ENCODE data around the gene KIAA0825. TPM values are rescaled to one million over a fixed set of nuclear protein-coding genes. Genes with fewer than 3 reads are reported as not detected.

The KIAA0825 gene
- total RNA-seq, 1 experiment from 2014 or later = 1.9 TPM

DNA sequence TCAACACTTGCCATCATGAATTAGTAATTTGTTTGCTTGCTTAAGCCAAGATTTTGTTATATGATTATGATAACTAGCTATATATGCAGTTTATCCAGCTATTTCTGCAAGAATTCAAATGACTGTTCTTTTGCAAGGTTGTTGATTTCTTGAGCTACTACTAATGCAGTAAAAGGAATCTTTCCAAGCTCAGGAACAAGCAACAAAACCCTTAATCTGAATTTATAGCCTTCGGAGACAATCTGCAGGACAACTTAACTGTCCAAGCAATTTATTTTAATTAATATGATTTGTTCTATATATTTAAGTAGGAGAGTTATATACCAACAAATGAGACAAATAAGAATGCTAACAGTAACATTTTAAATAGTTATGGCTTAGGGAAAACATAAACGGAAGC, 450.3 kb downstream of the KIAA0825 start:
- H3K79me2 ChIP-seq (ENCODE audit: low read depth) = no peaks in the 10 kb centered on the region
- H4K20me1 ChIP-seq (ENCODE audit: insufficient read depth) = no peaks in the 10 kb centered on the region
- intact Hi-C loops (cut with micrococcal nuclease; ENCODE audit: unreplicated experiment) = no loop called here
- no peaks in the 10 kb centered on the region for H3K27me3 ChIP-seq (ENCODE audit: insufficient read depth, low read depth)
- H3K4me3 ChIP-seq = no peak overlapping the region
- H3K4me2 ChIP-seq = no peak overlapping the region
- BruUV-seq (replicated peaks) = no TSS peak
- POLR2A ChIA-PET (ENCODE audit: unreplicated experiment) = no interaction called here
- CTCF ChIA-PET = no interaction called here
- no peaks in the 10 kb centered on the region for H3K36me3 ChIP-seq (ENCODE audit: low read depth)
- no peak overlapping the region for H3K27ac ChIP-seq
- DNase-seq = no peak
- H2AFZ ChIP-seq = no peak overlapping the region
- TF ChIP-seq, protein P1, sequence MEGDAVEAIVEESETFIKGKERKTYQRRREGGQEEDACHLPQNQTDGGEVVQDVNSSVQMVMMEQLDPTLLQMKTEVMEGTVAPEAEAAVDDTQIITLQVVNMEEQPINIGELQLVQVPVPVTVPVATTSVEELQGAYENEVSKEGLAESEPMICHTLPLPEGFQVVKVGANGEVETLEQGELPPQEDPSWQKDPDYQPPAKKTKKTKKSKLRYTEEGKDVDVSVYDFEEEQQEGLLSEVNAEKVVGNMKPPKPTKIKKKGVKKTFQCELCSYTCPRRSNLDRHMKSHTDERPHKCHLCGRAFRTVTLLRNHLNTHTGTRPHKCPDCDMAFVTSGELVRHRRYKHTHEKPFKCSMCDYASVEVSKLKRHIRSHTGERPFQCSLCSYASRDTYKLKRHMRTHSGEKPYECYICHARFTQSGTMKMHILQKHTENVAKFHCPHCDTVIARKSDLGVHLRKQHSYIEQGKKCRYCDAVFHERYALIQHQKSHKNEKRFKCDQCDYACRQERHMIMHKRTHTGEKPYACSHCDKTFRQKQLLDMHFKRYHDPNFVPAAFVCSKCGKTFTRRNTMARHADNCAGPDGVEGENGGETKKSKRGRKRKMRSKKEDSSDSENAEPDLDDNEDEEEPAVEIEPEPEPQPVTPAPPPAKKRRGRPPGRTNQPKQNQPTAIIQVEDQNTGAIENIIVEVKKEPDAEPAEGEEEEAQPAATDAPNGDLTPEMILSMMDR (conservative IDR thresholded peaks at IDR 0.05) = no peak
- no peak for TF ChIP-seq EZH2 (IDR thresholded peaks at IDR 0.05; ENCODE audit: low read depth)
- no peaks in the 10 kb centered on the region for H3F3A ChIP-seq (ENCODE audit: insufficient read depth, low read depth)
- H3K4me1 ChIP-seq (replicated peaks; ENCODE audit: insufficient read depth) = no peaks in the 10 kb centered on the region
- no peaks in the 10 kb centered on the region for H3K9me3 ChIP-seq (ENCODE audit: insufficient read depth, low read depth)
- no peaks in the 10 kb centered on the region for H3K9me2 ChIP-seq (ENCODE audit: insufficient read depth)

DNA sequence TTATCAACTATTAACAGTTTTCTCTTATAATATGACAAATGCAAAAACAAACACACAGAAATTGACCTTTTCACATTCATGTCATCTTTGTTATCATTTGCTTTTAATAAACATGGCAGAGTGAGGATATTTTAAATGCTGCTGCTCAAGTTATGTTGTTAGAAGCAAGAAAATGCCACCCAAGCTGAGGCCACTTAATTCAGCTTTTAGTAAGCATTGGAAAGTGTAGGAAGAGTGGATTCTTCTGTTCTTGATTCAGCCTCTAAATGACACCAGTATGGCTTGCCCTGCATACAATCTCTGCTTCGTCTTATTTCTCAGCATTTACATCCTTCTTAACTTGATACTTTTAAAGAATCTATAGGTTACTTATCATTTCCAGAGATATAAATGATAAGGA, 456.6 kb downstream of the KIAA0825 start:
- Histone ChIP-seq H3K36me3 (ENCODE audit: low read depth) (no peaks in the 10 kb centered on the region), H3K9me2 (ENCODE audit: insufficient read depth) (no peaks in the 10 kb centered on the region), H3K4me2 (no peak overlapping the region), H3K27me3 (ENCODE audit: insufficient read depth, low read depth) (no peaks in the 10 kb centered on the region), H3K4me1 (replicated peaks; ENCODE audit: insufficient read depth) (no peaks in the 10 kb centered on the region), H3K79me2 (ENCODE audit: low read depth) (no peaks in the 10 kb centered on the region), H3K27ac (no peak overlapping the region), H3K9me3 (ENCODE audit: insufficient read depth, low read depth) (no peaks in the 10 kb centered on the region), H2AFZ (no peak overlapping the region), H4K20me1 (ENCODE audit: insufficient read depth) (no peaks in the 10 kb centered on the region), H3F3A (ENCODE audit: insufficient read depth, low read depth) (no peaks in the 10 kb centered on the region), H3K4me3 (no peak overlapping the region)
- POLR2A ChIA-PET (ENCODE audit: unreplicated experiment) = no interaction called here
- CTCF ChIA-PET = no interaction called here
- TF ChIP-seq, protein P1 (conservative IDR thresholded peaks at IDR 0.05) = no peak
- no peak for TF ChIP-seq EZH2 (IDR thresholded peaks at IDR 0.05; ENCODE audit: low read depth)
- BruUV-seq (replicated peaks) = no TSS peak
- DNase-seq = no peak
- intact Hi-C loops (cut with micrococcal nuclease; ENCODE audit: unreplicated experiment) = no loop called here

DNA sequence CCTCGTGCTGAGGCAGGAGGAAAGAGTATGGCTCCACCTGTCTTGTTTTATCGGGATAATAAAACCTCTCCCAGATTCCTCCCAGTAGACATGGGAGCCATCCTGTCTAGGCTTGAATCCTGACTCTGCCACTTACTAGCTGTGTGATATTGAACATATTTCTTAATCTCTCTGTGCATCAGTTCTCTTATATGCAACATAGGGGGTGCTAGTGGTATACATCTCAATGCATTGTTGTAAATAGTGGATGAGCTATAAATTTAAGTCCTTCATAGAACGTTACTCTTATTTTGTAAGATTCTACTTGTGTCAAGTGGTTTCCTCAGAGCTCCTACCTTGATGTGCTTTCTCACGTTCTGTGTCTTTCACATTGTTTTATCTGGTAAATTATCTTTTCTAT, 459.3 kb downstream of the KIAA0825 start:
- Histone ChIP-seq H3F3A (ENCODE audit: insufficient read depth, low read depth) (no peaks in the 10 kb centered on the region), H3K79me2 (ENCODE audit: low read depth) (no peaks in the 10 kb centered on the region), H3K9me3 (ENCODE audit: insufficient read depth, low read depth) (no peaks in the 10 kb centered on the region), H3K4me1 (replicated peaks; ENCODE audit: insufficient read depth) (no peaks in the 10 kb centered on the region), H4K20me1 (ENCODE audit: insufficient read depth) (no peaks in the 10 kb centered on the region), H2AFZ (no peak overlapping the region), H3K4me2 (no peak overlapping the region), H3K36me3 (ENCODE audit: low read depth) (no peaks in the 10 kb centered on the region), H3K9me2 (ENCODE audit: insufficient read depth) (no peaks in the 10 kb centered on the region), H3K4me3 (no peak overlapping the region), H3K27me3 (ENCODE audit: insufficient read depth, low read depth) (no peaks in the 10 kb centered on the region), H3K27ac (no peak overlapping the region)
- ChIA-PET POLR2A (ENCODE audit: unreplicated experiment) (no interaction called here), CTCF (no interaction called here)
- intact Hi-C loops (cut with micrococcal nuclease; ENCODE audit: unreplicated experiment) = no loop called here
- no TSS peak for BruUV-seq (replicated peaks)
- no peak for DNase-seq
- TF ChIP-seq, protein P1 (conservative IDR thresholded peaks at IDR 0.05) = no peak
- no peak for TF ChIP-seq EZH2 (IDR thresholded peaks at IDR 0.05; ENCODE audit: low read depth)
